Lower leg skin (tissue), 4 donors: ENCODE data around the gene MYBPC1. TPM values are rescaled to one million over a fixed set of nuclear protein-coding genes. Genes with fewer than 3 reads are reported as not detected.

Experiments used
- DNase-seq, 2 donors: peaks; one replicate each; pipeline ENCODE4 v3.0.0-alpha.2; 2019; ENCODE audit warnings: low spot score in 2 of 2
- H3K4me3 ChIP-seq: fragments of 200-600 bp; sonication (generic); 2 replicates; pipeline ENCODE4 v1.5.1; 2017; ENCODE audit warnings: mild to moderate bottlenecking, low read depth; ENCODE audit not compliant: poor library complexity, severe bottlenecking
- CTCF ChIP-seq, 3 donors: fragments of 450-650 bp; IDR thresholded peaks; one replicate each; pipeline ENCODE4 v1.5.1; 2016; ENCODE audit warnings: antibody characterized with exemption in 3 of 3, mild to moderate bottlenecking in 3 of 3, moderate library complexity in 2 of 3
- POLR2A ChIP-seq, 2 donors: fragments of 450-650 bp; IDR thresholded peaks; one replicate each; pipeline ENCODE4 v1.6.1; 2016 to 2017; ENCODE audit warnings: antibody characterized with exemption in 2 of 2, mild to moderate bottlenecking in 1 of 2, moderate library complexity in 1 of 2
- WGBS, 2 donors: methylation state at CpG; one replicate each; pipeline ENCODE4 v1.1.5; 2018; 5-methylcytosine and 5-hydroxymethylcytosine counted together
- intact Hi-C: fragments of 100-400 bp; cut with DNase I; formaldehyde crosslinking; loops from one replicate; pipeline ENCODE4 v1.15.0; 2023; ENCODE audit warnings: low total_unique reads
- total RNA-seq, 4 donors: library from RNA; depleted of rRNA; stranded (reverse); fragments of >200 nt; gene quantifications; one replicate each; pipeline ENCODE4 v1.1.0, GENCODE V29; 2016

The MYBPC1 gene
- total RNA-seq, 4 donors from 2014 or later = 2.0 to 6.8 (median 5.4) TPM

GRCh38 chr12:101647711-101648110 lies 52.9 kb downstream of the MYBPC1 start:
- 87 to 88% methylated on average over 2 of the region's 2 CpGs for WGBS, 2 donors
- no peak overlapping the region for H3K4me3 ChIP-seq
- intact Hi-C loops = no loop called here
- no peak for DNase-seq
- no peak for TF ChIP-seq CTCF (IDR thresholded peaks at IDR 0.05)
- no peak for TF ChIP-seq POLR2A (IDR thresholded peaks at IDR 0.05)

- intact Hi-C loops = no loop called here
- no peak for TF ChIP-seq POLR2A (IDR thresholded peaks at IDR 0.05)
- no peak for TF ChIP-seq CTCF (IDR thresholded peaks at IDR 0.05)
- WGBS, 2 donors = 63 to 74% methylated on average over 2 of the region's 2 CpGs
- no peak for DNase-seq
- H3K4me3 ChIP-seq = no peak overlapping the region
These were observed 53.4 kb downstream of the MYBPC1 start for GRCh38 chr12:101648195-101648594.

- 65 to 79% methylated on average over 4 of the region's 4 CpGs for WGBS, 2 donors
These were observed 55.8 kb downstream of the MYBPC1 start for GRCh38 chr12:101650346-101651117.

GRCh38 chr12:101653030-101653429 lies 58.3 kb downstream of the MYBPC1 start:
- no peak overlapping the region for H3K4me3 ChIP-seq
- intact Hi-C loops = no loop called here
- DNase-seq = no peak
- TF ChIP-seq CTCF (IDR thresholded peaks at IDR 0.05) = no peak
- 74 to 77% methylated on average over 3 of the region's 3 CpGs for WGBS, 2 donors

More at GRCh38 chr12:101650346-101651117, 55.8 kb downstream of the MYBPC1 start:
- TF ChIP-seq CTCF (IDR thresholded peaks at IDR 0.05) (no peak), POLR2A (IDR thresholded peaks at IDR 0.05) (no peak)
- no peak for DNase-seq
- no peak overlapping the region for H3K4me3 ChIP-seq
- intact Hi-C loops = no loop called here

- WGBS, 2 donors = 42 to 44% methylated on average over 3 of the region's 3 CpGs
- no peak for DNase-seq
- intact Hi-C loops = no loop called here
- TF ChIP-seq POLR2A (IDR thresholded peaks at IDR 0.05) (no peak), CTCF (IDR thresholded peaks at IDR 0.05) (no peak)
- H3K4me3 ChIP-seq = no peak overlapping the region
These were observed 58.7 kb downstream of the MYBPC1 start for GRCh38 chr12:101653503-101653902.

- WGBS, 2 donors = 79 to 84% methylated on average over 1 of the region's 1 CpG
- intact Hi-C loops = no loop called here
- no peak for TF ChIP-seq POLR2A (IDR thresholded peaks at IDR 0.05)
- DNase-seq = no peak
- H3K4me3 ChIP-seq = no peak overlapping the region
These were observed 59.7 kb downstream of the MYBPC1 start for GRCh38 chr12:101654442-101654841.
